ENCODE results near the gene STARD7. TPM values are rescaled to one million over a fixed set of nuclear protein-coding genes. Genes with fewer than 3 reads are reported as not detected.

STARD7 gene
- total and polyA plus RNA-seq, 9 of the 15 experiments (the other 6 are each of a cell fraction or from before 2014, with no cell fraction given) = 90.9 to 196 (median 145) TPM

DNA sequence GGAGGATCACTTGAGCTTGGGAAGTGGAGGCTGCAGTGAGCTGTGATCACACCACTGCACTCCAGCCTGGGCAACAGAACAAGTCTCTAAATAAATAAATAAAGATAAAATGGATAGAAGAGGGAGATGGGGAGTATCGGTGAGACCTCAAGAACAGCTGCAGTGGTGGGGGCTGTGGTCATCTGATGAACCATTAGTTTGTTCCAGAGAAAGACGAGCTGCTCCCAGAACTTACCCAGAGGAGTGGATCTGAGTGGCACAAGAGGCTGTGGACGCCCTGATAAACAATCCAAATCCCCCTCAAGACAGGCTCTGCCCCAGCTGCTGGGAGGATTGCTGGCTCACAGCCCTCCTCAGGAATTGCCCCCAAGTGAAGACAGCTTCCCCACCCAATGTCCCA, 30.5 kb upstream of the STARD7 start (continued):
- TF ChIP-seq, protein P1, sequence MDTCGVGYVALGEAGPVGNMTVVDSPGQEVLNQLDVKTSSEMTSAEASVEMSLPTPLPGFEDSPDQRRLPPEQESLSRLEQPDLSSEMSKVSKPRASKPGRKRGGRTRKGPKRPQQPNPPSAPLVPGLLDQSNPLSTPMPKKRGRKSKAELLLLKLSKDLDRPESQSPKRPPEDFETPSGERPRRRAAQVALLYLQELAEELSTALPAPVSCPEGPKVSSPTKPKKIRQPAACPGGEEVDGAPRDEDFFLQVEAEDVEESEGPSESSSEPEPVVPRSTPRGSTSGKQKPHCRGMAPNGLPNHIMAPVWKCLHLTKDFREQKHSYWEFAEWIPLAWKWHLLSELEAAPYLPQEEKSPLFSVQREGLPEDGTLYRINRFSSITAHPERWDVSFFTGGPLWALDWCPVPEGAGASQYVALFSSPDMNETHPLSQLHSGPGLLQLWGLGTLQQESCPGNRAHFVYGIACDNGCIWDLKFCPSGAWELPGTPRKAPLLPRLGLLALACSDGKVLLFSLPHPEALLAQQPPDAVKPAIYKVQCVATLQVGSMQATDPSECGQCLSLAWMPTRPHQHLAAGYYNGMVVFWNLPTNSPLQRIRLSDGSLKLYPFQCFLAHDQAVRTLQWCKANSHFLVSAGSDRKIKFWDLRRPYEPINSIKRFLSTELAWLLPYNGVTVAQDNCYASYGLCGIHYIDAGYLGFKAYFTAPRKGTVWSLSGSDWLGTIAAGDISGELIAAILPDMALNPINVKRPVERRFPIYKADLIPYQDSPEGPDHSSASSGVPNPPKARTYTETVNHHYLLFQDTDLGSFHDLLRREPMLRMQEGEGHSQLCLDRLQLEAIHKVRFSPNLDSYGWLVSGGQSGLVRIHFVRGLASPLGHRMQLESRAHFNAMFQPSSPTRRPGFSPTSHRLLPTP (IDR thresholded peaks at IDR 0.05; ENCODE audit: borderline replicate concordance, extremely low read depth, insufficient read length) = no peak
- no peak for TF ChIP-seq NBN (IDR thresholded peaks at IDR 0.05; ENCODE audit: low read depth)
- TF ChIP-seq FOXM1 (IDR thresholded peaks at IDR 0.05; ENCODE audit: low read depth) = no peak
- TF ChIP-seq FOXM1 (CRISPR knock-in tag; IDR thresholded peaks at IDR 0.05; ENCODE audit: low read depth) = no peak
- no peak for TF ChIP-seq ZNF133 (CRISPR knock-in tag; IDR thresholded peaks at IDR 0.05)
- TF ChIP-seq MYNN (IDR thresholded peaks at IDR 0.05) = no peak
- no peak for TF ChIP-seq MYNN (CRISPR knock-in tag; IDR thresholded peaks at IDR 0.05)
- TF ChIP-seq, protein P2, sequence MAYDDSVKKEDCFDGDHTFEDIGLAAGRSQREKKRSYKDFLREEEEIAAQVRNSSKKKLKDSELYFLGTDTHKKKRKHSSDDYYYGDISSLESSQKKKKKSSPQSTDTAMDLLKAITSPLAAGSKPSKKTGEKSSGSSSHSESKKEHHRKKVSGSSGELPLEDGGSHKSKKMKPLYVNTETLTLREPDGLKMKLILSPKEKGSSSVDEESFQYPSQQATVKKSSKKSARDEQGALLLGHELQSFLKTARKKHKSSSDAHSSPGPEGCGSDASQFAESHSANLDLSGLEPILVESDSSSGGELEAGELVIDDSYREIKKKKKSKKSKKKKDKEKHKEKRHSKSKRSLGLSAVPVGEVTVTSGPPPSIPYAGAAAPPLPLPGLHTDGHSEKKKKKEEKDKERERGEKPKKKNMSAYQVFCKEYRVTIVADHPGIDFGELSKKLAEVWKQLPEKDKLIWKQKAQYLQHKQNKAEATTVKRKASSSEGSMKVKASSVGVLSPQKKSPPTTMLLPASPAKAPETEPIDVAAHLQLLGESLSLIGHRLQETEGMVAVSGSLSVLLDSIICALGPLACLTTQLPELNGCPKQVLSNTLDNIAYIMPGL (CRISPR knock-in tag; IDR thresholded peaks at IDR 0.05) = no peak
- TF ChIP-seq CHD2 (IDR thresholded peaks at IDR 0.05; ENCODE audit: low read depth, low read length) = no peak

All from K562 (cell line).